Trophoblast cell (in vitro differentiated cells and primary cell): ENCODE results near the gene FOXF2.

Experiments
- DNase-seq, 2 donors: peaks; one replicate each; pipeline ENCODE4 v3.0.0-alpha.2; 2016
- H2AFZ ChIP-seq: 2 replicates; pipeline ENCODE4 v1.6.1; 2013; ENCODE audit warnings: low read length, moderate library complexity, mild to moderate bottlenecking; ENCODE audit not compliant: insufficient read depth, poor library complexity
- H2AK5ac ChIP-seq: 2 replicates; pipeline ENCODE4 v1.6.1; 2013; ENCODE audit warnings: mild to moderate bottlenecking, low read length
- H2BK120ac ChIP-seq: 2 replicates; pipeline ENCODE4 v1.6.1; 2013; ENCODE audit warnings: low read length, mild to moderate bottlenecking, moderate library complexity; ENCODE audit not compliant: insufficient read depth, poor library complexity
- H2BK12ac ChIP-seq: 2 replicates; pipeline ENCODE4 v1.6.1; 2013; ENCODE audit warnings: mild to moderate bottlenecking, low read length, moderate library complexity
- H2BK5ac ChIP-seq: 2 replicates; pipeline ENCODE4 v1.6.1; 2013; ENCODE audit warnings: low read length, low read depth, moderate library complexity, mild to moderate bottlenecking; ENCODE audit not compliant: poor library complexity
- H3K14ac ChIP-seq: 2 replicates; pipeline ENCODE4 v1.6.1; 2013; ENCODE audit warnings: mild to moderate bottlenecking, low read length
- H3K18ac ChIP-seq: 2 replicates; pipeline ENCODE4 v1.6.1; 2013; ENCODE audit warnings: mild to moderate bottlenecking, low read length
- H3K23ac ChIP-seq: 2 replicates; pipeline ENCODE4 v1.6.1; 2013; ENCODE audit warnings: low read length
- H3K27ac ChIP-seq: 2 replicates; pipeline ENCODE4 v1.5.1; 2013; ENCODE audit warnings: low read depth, mild to moderate bottlenecking, inconsistent platforms, low read length, moderate library complexity
- H3K27me3 ChIP-seq: 2 replicates; pipeline ENCODE4 v1.6.1; 2013; ENCODE audit warnings: inconsistent platforms, mild to moderate bottlenecking, low read length, moderate library complexity; ENCODE audit not compliant: insufficient read depth
- H3K36me3 ChIP-seq, 2 experiments: 1 replicate in 1 of 2; 2 replicates in 1 of 2; pipeline ENCODE4 v1.6.1; 2013; ENCODE audit warnings: low read length in 2 of 2, mild to moderate bottlenecking in 2 of 2, moderate library complexity in 1 of 2; ENCODE audit not compliant: insufficient read depth in 2 of 2, control insufficient read depth in 1 of 2
- H3K4ac ChIP-seq: 2 replicates; pipeline ENCODE4 v1.6.1; 2013; ENCODE audit warnings: low read depth, mild to moderate bottlenecking, low read length, moderate library complexity
- H3K4me1 ChIP-seq, 2 experiments: 1 replicate in 1 of 2; 2 replicates in 1 of 2; pipeline ENCODE4 v1.6.1; 2013; ENCODE audit warnings: low read length in 2 of 2, mild to moderate bottlenecking in 2 of 2, moderate library complexity in 1 of 2; ENCODE audit not compliant: insufficient read depth in 2 of 2, control insufficient read depth in 1 of 2
- H3K4me2 ChIP-seq: 2 replicates; pipeline ENCODE4 v1.6.1; 2013; ENCODE audit warnings: inconsistent platforms, mild to moderate bottlenecking, low read length, moderate library complexity
- H3K4me3 ChIP-seq: 2 replicates; pipeline ENCODE4 v1.5.1; 2013; ENCODE audit warnings: mild to moderate bottlenecking, low read depth, low read length, inconsistent platforms
- H3K79me1 ChIP-seq: one replicate; pipeline ENCODE4 v1.6.1; 2013; ENCODE audit warnings: low read length
- H3K79me2 ChIP-seq: 2 replicates; pipeline ENCODE4 v1.6.1; 2013; ENCODE audit warnings: low read length, mild to moderate bottlenecking; ENCODE audit not compliant: control insufficient read depth, insufficient read depth, poor library complexity
- H3K9ac ChIP-seq: 2 replicates; pipeline ENCODE4 v1.6.1; 2013; ENCODE audit warnings: mild to moderate bottlenecking, low read length
- H3K9me3 ChIP-seq: 2 replicates; pipeline ENCODE4 v1.6.1; 2013; ENCODE audit warnings: low read depth, mild to moderate bottlenecking, control low read depth, inconsistent platforms, low read length; ENCODE audit not compliant: insufficient read depth
- H4K12ac ChIP-seq: 2 replicates; pipeline ENCODE4 v1.6.1; 2013; ENCODE audit warnings: low read depth, mild to moderate bottlenecking, low read length, moderate library complexity
- H4K8ac ChIP-seq: 2 replicates; pipeline ENCODE4 v1.6.1; 2013; ENCODE audit warnings: low read depth, mild to moderate bottlenecking, low read length, moderate library complexity
- H4K91ac ChIP-seq: one replicate; pipeline ENCODE4 v1.6.1; 2013; ENCODE audit warnings: low read depth, mild to moderate bottlenecking, low read length, moderate library complexity
- WGBS: extraction: QIAGEN DNeasy Blood & Tissue Kit; methylation state at CpG from one replicate; pipeline ENCODE4 v1.1.7; 2013; ENCODE audit warnings: missing lambda C conversion rate; ENCODE audit not compliant: insufficient read length, insufficient coverage; ENCODE audit errors: extremely low coverage; 5-methylcytosine and 5-hydroxymethylcytosine counted together

The FOXF2 gene

DNA sequence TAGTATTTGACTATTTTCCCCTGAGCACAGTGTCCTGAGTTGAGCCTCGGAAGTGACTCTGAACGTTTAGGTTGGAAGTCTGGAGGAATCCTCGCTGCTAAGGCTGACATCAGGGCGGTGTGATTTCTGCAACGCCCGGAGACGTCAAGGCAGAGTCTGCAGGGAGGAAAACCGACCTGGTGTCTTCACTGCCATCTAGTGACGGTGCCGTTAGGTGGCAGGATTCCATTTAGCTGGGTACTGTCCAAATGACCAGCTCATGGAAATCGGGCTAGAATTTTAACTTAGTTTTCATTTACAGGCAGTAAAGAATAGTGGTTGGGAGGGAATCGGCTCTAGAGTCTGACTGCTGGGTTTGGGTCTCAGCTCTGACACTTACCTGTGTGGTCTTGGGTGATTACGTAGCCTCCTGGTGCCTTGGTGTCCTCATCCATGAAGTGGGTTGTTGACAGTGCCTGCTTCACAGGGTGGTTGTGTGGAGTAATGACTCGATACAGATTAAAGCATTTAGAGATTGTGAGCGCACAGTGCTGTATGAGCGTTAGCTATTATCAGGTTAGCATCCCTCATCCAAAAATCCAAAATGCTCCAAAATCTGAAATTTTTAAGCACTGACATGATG, 35.0 kb downstream of the FOXF2 start:
- H3K9ac ChIP-seq = no peak overlapping the region
- WGBS = no CpG with 5 or more reads among the region's 16 CpGs

DNA sequence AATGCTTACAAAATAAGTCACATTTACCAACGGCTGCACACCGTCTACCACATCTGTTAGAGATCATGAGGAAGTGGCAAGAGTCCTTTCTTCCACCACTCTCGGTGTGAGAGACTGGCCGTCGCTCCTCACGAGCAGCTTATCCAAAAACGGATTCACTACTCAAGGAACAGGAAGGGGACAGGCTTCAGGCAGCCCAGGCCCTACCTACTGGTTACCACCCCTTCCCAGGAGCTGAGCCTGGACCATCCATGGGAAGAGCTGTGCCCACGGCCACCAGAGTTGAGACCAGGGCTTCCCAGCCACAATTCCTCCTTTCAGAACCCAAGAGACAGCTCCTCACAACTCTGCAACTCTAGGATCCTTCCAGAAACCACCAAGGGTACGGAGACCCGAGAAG, 37.0 kb downstream of the FOXF2 start:
- Histone ChIP-seq H3K36me3 (no peaks in the 10 kb centered on the region), H3K4me1 (no peaks in the 10 kb centered on the region), H2BK120ac (no peak overlapping the region), H3K18ac (no peak overlapping the region), H3K27ac (no peak overlapping the region), H4K91ac (no peak overlapping the region), H4K12ac (no peak overlapping the region), H3K27me3 (no peaks in the 10 kb centered on the region), H2AFZ (no peak overlapping the region), H3K14ac (no peak overlapping the region), H3K4me2 (no peak overlapping the region), H3K9ac (no peak overlapping the region), H3K79me1 (no peaks in the 10 kb centered on the region), H3K23ac (no peak overlapping the region), H2AK5ac (no peak overlapping the region), H4K8ac (no peak overlapping the region), H3K4ac (no peak overlapping the region), H3K4me3 (no peak overlapping the region), H2BK5ac (no peak overlapping the region), H3K9me3 (peaks cover 2% of the 10 kb centered on the region), H2BK12ac (no peak overlapping the region), H3K79me2 (no peaks in the 10 kb centered on the region)
- no peak for DNase-seq
- WGBS = no CpG with 5 or more reads among the region's 10 CpGs

More for the DNA sequence above, 35.0 kb downstream of the FOXF2 start:
- no peaks in the 10 kb centered on the region for H3K79me1 ChIP-seq
- no peaks in the 10 kb centered on the region for H3K27me3 ChIP-seq
- H2BK12ac ChIP-seq = no peak overlapping the region
- DNase-seq = peak; percentile 31 to 64
- H2AK5ac ChIP-seq = no peak overlapping the region
- H2AFZ ChIP-seq = no peak overlapping the region
- no peak overlapping the region for H3K27ac ChIP-seq
- H3K18ac ChIP-seq = no peak overlapping the region
- no peak overlapping the region for H4K8ac ChIP-seq
- no peak overlapping the region for H4K12ac ChIP-seq
- H3K23ac ChIP-seq = no peak overlapping the region
- no peak overlapping the region for H3K4ac ChIP-seq
- H3K9me3 ChIP-seq = peaks cover 2% of the 10 kb centered on the region
- H3K4me2 ChIP-seq = no peak overlapping the region
- no peaks in the 10 kb centered on the region for H3K36me3 ChIP-seq
- no peak overlapping the region for H4K91ac ChIP-seq
- H2BK5ac ChIP-seq = no peak overlapping the region
- H3K79me2 ChIP-seq = no peaks in the 10 kb centered on the region
- no peak overlapping the region for H3K14ac ChIP-seq
- H3K4me3 ChIP-seq = no peak overlapping the region
- no peak overlapping the region for H2BK120ac ChIP-seq
- H3K4me1 ChIP-seq = no peaks in the 10 kb centered on the region

DNA sequence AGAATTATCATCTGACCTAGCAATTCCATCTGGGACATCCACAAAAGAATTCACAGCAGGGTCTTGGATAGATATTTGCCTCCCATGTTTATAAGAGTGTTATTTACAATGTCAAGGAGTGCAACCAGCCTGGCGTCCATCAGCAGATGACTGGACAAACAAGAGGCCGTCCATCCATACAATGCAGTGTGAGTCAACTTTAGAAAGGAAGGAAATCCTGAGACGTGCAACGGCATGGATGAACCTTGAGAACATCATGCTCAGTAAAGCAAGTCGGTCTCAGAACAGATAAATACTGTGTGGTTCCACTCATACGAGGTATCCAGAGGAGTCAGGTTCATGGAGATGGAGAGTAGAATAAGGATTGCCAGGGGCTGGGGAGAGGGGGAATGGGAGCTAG, 46.4 kb downstream of the FOXF2 start:
- Histone ChIP-seq H4K12ac (no peak overlapping the region), H2AFZ (no peak overlapping the region), H3K14ac (no peak overlapping the region), H3K23ac (no peak overlapping the region), H3K4me3 (no peak overlapping the region), H2BK12ac (no peak overlapping the region), H3K27me3 (no peaks in the 10 kb centered on the region), H3K4me1 (no peaks in the 10 kb centered on the region), H2AK5ac (no peak overlapping the region), H3K27ac (no peak overlapping the region), H3K4me2 (no peak overlapping the region), H3K36me3 (no peaks in the 10 kb centered on the region), H3K18ac (no peak overlapping the region), H3K9me3 (no peaks in the 10 kb centered on the region), H3K4ac (no peak overlapping the region), H4K8ac (no peak overlapping the region), H3K9ac (no peak overlapping the region), H3K79me2 (no peaks in the 10 kb centered on the region), H4K91ac (no peak overlapping the region), H3K79me1 (no peaks in the 10 kb centered on the region), H2BK5ac (no peak overlapping the region), H2BK120ac (no peak overlapping the region)
- WGBS = no CpG with 5 or more reads among the region's 6 CpGs
- no peak for DNase-seq

DNA sequence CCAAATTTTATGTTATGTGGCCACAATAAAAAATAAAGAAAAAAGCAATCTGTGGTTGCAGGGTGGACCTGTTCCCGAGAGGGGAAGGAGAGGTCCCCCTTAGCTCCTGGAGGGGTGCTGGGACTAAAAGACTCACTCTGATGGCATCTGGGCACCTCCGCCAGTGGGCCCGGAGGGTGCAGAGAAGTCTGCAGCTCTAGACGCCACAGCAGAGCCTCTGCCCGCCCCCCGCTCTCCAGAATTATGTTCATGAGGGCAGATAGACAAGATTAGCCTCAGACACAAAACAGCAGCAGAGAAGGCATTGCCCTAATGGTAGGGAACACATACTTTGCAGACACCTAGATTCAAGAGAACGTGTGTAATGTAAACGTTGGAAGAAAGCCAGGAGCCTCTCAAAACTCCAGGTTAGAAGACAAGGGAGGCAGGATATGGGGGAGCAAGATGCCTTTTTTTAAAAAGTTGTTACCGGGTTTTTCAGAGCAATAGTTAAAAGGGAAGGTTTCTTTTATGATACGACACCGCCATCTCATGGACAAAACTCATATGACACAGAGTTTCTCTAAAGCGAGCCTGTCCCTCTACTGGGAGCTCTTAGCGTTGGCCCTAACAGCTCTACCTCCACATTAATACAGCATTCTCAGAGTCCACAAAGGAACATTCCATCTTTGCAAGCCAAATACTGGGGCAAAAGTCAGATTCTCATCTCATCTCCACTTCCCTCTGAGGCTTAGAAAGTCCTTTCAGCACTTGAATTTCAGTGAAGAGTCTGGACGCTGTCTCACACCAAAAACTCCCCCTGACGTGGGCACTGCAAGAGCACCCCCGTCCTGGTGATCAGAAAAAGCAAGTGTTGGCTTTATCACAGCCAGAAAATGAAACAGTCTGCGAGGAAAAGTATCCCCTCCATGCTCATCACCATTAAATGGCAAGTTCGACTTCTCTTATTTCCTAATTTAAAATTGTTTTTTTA, 47.2 kb downstream of the FOXF2 start:
- Histone ChIP-seq H4K8ac (no peak overlapping the region), H4K91ac (no peak overlapping the region), H3K23ac (no peak overlapping the region), H4K12ac (no peak overlapping the region), H3K79me2 (no peaks in the 10 kb centered on the region), H2BK12ac (no peak overlapping the region), H3K79me1 (no peaks in the 10 kb centered on the region), H2AFZ (no peak overlapping the region), H3K18ac (no peak overlapping the region), H2BK5ac (no peak overlapping the region), H3K4me1 (no peaks in the 10 kb centered on the region), H3K9me3 (no peaks in the 10 kb centered on the region), H3K4ac (no peak overlapping the region), H3K9ac (no peak overlapping the region), H3K36me3 (no peaks in the 10 kb centered on the region), H3K27ac (no peak overlapping the region), H2AK5ac (no peak overlapping the region), H2BK120ac (no peak overlapping the region), H3K4me3 (no peak overlapping the region), H3K14ac (no peak overlapping the region), H3K4me2 (no peak overlapping the region), H3K27me3 (no peaks in the 10 kb centered on the region)
- WGBS = no CpG with 5 or more reads among the region's 18 CpGs
- peak; percentile 70 to 83 for DNase-seq
